ENCODE data around the gene FDX2.

FDX2 gene

DNA sequence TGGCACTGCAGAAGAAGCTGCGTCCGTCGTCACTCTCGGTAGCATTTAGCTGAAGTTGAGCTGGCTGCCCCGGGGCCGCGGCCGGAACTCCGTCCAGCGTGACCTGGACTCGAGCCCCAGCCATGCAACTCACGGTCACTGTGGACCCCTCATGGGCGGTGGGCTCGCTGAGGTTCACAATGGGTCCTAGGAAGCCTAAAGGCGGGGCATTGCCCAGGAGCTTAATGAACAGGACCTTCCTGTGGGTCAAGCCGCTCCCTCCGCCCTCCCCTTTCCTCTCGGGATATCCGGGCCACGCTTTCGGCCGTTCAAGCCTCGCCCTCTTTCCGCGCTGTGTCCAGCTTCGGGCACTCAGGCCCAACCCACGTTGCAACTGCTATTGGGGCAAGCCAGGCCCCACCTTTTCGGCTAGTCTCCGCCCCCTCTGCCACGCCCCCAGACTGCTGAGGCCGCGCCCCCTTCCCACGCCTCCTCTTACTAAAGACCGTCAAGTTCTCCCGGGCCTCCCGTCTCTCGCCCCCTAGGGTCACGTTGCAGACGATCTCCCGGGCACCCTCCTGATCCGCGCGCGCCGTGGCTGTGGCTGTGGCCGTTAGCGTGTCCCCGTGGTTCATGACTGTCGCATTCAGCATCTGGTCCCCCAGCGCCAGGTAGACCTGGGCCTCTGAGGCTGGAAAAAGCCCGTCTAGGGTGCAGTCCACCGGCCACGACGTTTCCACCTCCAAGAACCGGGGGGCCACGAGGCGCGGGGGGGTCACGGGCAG is 19.0 kb upstream of the FDX2 start:
- peak; percentile 96 for DNase-seq
- in situ Hi-C loops (cut with HindIII; ENCODE audit: low pct_ligation_motif_present, low pct_unique_long_range_greater_than_20kb, low sequenced_read_pairs) = no loop called here

GRCh38 chr19:10333758-10334587 is 18.2 kb upstream of the FDX2 start:
- in situ Hi-C loops (cut with HindIII; ENCODE audit: low pct_ligation_motif_present, low pct_unique_long_range_greater_than_20kb, low sequenced_read_pairs) = no loop called here
- peak; percentile 3 for DNase-seq

DNA sequence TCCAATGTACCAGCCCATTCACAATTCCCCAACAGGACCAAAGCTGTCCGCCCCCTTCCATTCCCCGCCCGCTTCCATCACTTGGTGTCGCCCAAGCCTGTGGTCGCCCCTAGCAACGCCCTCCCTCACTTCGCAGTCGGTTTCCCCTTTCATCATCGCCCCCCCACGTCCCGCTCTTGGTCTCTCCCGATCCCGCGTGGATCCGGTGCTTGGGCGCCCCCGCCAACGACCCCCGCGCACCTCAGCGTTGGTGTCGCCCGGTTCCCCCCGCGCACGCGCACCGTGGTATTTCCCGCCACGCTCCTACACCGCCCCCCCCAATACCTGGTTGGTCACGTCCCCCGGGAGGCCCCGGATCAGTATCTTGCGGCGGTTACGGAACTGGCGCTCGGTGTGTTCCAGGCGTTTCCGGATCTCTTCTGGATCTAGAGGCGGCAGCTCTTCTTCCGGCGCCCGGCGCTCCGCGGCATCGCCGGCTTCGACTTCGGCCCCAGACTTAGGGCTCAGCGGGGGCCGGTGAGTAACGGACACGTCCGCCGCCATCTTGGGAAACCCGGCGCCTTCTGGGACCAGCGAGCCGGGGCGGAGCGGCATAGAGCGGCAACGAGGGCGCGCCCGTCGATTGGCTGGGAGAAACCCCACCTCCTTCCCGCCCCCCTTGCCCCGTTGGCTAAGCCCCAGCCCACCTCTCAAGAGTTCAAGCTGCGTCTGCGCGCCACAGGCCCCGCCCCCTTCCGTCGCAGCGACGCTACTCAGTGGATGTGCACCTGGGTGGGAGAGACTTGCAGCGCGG is 17.3 kb upstream of the FDX2 start, which contains the start of gene RAVER1:
Gene RAVER1, minus strand, starts transcription at position 565 of the 793 bp plus-strand sequence. Its CDS starts 22 bp downstream, at position 543.
- in situ Hi-C loops (cut with HindIII; ENCODE audit: low pct_ligation_motif_present, low pct_unique_long_range_greater_than_20kb, low sequenced_read_pairs) = no loop called here

DNA sequence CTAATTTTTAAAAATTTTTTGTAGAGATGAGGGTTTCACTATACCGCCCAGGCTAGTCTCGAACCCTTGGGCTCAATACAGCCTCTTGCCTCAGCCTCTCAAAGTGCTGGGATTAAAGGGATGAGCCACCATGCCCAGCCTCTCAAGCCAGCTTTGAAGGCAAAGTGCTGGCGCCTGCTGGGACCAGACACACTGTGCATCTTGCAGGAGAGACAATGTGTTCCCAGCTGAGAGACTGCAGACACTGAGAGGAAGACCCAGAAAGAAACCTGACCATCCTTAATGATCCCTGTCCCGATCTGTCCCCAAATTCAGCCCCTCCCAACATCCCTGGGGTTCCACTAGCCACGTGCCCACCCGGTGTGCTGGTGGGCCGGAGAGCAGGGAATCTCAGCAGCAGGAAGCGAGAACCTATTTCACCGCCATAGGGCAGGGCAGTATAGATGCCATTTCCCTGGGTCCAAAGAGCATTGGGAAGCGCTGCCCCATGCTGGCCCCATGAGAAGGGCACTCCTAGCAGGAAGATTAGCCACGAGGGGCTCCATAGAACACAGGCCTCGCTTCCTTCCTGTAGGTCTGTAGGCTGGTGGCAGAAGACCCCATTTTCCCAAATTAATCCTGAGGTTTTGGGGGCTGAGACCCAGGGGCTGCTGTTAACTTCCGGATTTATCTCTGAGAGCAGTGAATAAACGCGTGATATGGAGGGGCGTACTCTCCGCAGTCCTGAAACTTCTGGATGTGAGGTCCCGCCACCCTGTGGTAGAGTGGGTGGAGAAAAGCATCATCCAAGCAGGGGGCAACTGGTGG is 16.5 kb upstream of the FDX2 start:
- DNase-seq = no peak
- in situ Hi-C loops (cut with HindIII; ENCODE audit: low pct_ligation_motif_present, low pct_unique_long_range_greater_than_20kb, low sequenced_read_pairs) = no loop called here

More for the DNA sequence above, 17.3 kb upstream of the FDX2 start, which contains the start of gene RAVER1:
- peak; percentile 94 for DNase-seq

GRCh38 chr19:10329555-10329954 is 13.7 kb upstream of the FDX2 start:
- DNase-seq = no peak
- in situ Hi-C loops (cut with HindIII; ENCODE audit: low pct_ligation_motif_present, low pct_unique_long_range_greater_than_20kb, low sequenced_read_pairs) = no loop called here

DNA sequence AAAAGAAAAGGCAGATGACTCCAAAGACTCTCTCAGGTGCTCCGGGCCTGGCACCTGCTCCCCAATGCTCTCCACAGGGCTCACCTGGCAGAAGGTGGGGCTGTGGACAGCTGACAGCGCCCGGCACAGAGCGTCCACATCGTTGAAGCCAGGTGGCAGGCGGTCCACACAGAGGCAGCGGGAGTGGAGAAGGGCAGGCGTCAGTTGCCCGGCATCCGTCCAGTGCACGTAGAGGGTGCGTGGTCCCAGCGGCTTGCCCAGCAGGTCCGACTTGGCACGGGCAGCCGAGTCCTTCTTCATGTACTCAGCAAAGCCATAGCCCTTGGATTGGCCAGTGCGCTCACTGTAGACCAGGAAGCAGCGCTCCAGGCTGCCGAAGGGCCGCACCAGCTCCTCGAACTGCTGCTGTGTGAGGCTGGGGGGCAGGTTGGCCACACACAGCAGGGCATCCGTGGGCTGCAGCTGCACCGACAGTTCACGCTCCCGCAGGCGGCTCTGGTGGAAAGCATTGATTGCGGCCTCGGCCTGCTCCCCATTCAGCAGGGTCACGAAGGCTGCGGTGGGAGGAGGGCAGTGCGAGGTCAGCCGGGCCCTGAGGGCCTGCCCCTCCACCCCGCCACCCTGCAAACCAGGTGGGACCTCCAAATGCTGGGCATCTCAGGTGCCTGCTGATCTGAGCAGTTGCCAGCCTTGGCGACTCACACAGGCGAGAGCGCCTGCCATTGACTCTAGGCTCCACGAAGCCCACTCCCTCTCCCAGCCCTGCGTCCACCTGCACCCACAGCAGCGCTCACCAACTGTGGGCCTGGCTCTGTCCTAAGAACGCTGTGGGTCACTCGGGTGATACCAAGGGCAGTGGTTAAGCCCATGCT is 13.0 kb upstream of the FDX2 start:
- in situ Hi-C loops (cut with HindIII; ENCODE audit: low pct_ligation_motif_present, low pct_unique_long_range_greater_than_20kb, low sequenced_read_pairs) = no loop called here

GRCh38 chr19:10327793-10328192 is 12.0 kb upstream of the FDX2 start:
- in situ Hi-C loops (cut with HindIII; ENCODE audit: low pct_ligation_motif_present, low pct_unique_long_range_greater_than_20kb, low sequenced_read_pairs) = no loop called here
- DNase-seq = no peak

More for the DNA sequence above, 13.0 kb upstream of the FDX2 start:
- DNase-seq = no peak

DNA sequence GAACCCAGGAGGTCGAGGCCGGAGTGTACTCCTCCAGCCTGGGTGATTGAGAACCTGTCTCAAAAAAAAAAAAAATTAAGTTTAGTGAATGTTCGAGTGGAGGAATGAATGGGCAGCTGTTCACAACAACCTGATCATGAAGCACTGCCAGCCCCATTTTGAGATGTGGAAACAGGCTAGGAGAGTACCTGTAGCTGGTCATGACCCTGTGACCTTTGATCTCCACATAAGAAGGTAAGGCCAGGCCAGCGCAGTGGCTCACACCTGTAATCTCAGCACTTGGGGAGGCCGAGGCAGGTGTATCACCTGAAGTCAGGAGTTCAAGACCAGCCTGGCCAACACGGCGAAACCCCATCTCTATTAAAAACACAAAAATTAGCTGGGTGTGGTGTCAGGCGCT is 9.9 kb upstream of the FDX2 start:
- in situ Hi-C loops (cut with HindIII; ENCODE audit: low pct_ligation_motif_present, low pct_unique_long_range_greater_than_20kb, low sequenced_read_pairs) = no loop called here
- no peak for DNase-seq

- in situ Hi-C loops (cut with HindIII; ENCODE audit: low pct_ligation_motif_present, low pct_unique_long_range_greater_than_20kb, low sequenced_read_pairs) = no loop called here
- DNase-seq = no peak
Observed at GRCh38 chr19:10321874-10322835, 6.3 kb upstream of the FDX2 start.

DNA sequence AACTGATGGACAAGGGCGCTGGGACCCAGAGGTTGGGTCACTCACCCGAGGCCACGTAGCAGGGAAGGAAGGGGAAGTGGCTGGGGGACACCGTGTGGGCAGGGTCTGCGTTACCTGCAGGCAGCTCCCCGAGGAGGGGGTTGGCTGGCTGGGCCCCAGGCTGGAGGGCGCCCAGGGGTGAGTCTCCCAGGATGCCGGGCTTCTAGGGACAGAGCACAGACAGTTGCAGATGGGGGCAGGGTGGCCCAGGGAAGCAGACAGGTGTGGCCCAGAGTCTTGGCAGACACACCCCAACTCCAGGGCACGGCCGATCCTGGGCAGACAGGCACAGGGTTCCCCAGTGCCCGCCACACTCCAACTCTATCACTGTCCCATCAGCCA is 5.6 kb upstream of the FDX2 start:
- DNase-seq = no peak
- in situ Hi-C loops (cut with HindIII; ENCODE audit: low pct_ligation_motif_present, low pct_unique_long_range_greater_than_20kb, low sequenced_read_pairs) = no loop called here

GRCh38 chr19:10320602-10321416 is 5.0 kb upstream of the FDX2 start:
- in situ Hi-C loops (cut with HindIII; ENCODE audit: low pct_ligation_motif_present, low pct_unique_long_range_greater_than_20kb, low sequenced_read_pairs) = no loop called here
- DNase-seq = no peak

DNA sequence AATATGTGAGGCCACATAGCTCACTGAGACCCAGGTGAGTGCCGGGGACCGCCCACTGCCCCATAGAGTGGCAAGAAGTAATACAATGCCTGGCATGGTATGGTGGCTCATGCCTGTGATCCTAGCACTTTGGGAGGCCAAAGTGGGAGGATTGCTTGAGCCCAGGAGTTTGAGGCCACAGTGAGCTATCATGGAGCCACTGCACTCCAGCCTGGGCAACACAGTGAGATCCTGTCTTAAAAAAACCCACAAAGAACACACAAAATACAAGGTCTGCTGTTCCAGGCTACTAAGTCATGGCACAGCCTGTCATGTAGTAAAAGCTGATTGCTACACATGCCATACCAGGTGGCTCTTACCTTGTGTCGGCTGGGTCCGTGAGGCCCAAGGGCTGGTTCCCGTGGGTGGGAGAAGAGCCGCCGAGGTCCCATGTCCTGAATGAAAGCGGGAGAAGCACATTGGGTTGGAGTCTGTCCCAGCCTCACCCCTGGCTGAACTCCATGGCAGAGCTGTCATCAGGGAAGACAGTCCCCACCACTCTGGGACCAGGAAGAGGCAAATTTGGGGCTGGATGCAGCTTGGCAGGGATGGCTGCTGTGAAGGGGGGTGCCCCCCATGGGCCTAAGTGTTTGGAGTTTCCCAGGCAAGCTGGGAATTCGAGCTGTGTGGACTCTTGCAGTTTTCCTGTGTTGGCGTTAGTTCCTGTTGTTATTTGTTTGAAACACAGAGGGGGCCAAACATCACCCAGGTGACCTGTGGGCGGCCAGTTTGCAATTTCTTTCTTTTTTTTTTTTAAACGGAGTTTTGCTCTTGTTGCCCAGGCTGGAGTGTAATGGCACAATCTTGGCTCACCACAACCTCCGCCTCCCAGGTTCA is 3.2 kb upstream of the FDX2 start:
- in situ Hi-C loops (cut with HindIII; ENCODE audit: low pct_ligation_motif_present, low pct_unique_long_range_greater_than_20kb, low sequenced_read_pairs) = no loop called here
- DNase-seq = no peak

DNA sequence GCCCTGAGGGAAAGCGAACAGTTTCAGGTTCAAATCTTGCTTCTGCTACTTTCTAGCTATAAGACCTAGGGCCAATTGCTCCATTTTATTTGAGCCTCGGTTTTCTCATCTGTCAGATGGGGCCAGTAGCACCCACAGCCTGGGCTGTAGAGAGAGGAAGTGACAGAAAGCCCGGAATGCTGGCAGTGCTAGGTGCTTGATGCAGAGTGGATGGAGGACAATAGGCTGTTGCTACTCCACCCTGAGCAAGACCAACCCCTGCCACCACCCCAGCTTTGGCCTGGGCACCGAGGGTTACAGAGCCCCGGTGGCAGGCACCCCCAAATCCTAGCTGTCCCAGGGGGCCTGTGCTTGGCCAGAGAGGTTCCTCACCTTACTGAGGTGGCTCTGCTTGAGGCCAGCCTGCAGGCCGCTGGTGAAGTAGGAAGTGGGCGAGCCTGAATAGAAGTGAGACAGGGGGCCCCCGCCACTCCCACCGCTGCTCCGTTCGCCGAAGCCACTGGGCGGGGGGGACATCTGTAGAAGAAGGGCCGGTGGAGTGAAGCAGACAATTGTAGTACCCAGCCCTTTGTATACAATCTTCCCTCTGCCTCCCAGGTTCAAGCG is 2.1 kb upstream of the FDX2 start:
- in situ Hi-C loops (cut with HindIII; ENCODE audit: low pct_ligation_motif_present, low pct_unique_long_range_greater_than_20kb, low sequenced_read_pairs) = no loop called here

DNA sequence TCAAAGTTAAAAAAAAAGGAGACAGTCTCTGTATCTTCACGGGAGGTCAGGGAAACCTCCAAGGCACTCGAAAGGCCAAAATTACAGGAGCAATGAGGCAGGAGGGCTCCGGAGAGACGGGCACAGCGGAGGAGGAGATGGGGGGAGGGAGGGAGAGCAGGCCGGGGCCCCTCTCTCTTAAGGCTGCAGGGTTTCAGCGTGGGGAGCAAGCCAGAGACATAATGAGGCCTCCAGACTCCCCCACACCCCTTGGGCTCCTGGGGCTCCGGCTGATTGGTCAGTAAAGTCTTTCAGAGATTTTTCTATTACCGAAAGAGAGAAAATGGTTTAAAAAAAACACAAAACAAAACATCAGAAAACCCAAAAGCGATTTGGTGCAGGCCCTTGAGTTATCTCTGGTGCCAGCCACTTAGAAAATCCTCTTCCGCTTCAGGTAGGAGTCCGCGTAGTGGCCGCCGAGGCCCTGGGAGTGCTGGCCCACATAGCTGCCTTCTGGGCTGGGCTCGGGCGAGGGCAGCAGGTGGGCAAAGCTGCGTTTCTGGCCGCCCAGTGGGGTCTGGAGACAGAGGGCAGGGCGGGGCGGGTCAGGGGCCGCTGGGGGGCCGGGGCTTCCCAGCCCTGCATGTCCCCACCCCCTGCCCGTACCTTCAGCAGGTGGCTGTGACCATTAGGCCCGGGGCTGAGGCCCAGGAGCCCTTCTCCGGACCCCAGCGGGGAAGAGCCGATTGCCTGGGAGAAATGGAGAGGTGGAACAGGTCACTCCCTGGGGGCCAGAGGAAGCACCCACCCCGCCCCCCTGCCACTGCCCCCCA is 1.4 kb upstream of the FDX2 start:
- in situ Hi-C loops (cut with HindIII; ENCODE audit: low pct_ligation_motif_present, low pct_unique_long_range_greater_than_20kb, low sequenced_read_pairs) = no loop called here
- no peak for DNase-seq

More for the DNA sequence above, 2.1 kb upstream of the FDX2 start:
- no peak for DNase-seq

Data from ACHN (cell line).